Muscle of back (tissue), 11 donors: Measurements from ENCODE around the gene AFTPH. TPM values are rescaled to one million over a fixed set of nuclear protein-coding genes. Genes with fewer than 3 reads are reported as not detected.

Experiments used
- DNase-seq, 3 donors: peaks; one replicate each; pipeline versions ENCODE4 v3.0.0 to v3.0.0-alpha.2; 2013
- polyA plus RNA-seq, 10 donors: library from polyadenylated mRNA; unstranded; fragments of 120-200 nt; gene quantifications; one replicate each; pipeline ENCODE4 v1.2.1, GENCODE V29; 2013; ENCODE audit not compliant: insufficient read length in 10 of 10

Gene AFTPH
- polyA plus RNA-seq, 10 donors, result 15.3 to 25.4 (median 20.8) TPM

DNA sequence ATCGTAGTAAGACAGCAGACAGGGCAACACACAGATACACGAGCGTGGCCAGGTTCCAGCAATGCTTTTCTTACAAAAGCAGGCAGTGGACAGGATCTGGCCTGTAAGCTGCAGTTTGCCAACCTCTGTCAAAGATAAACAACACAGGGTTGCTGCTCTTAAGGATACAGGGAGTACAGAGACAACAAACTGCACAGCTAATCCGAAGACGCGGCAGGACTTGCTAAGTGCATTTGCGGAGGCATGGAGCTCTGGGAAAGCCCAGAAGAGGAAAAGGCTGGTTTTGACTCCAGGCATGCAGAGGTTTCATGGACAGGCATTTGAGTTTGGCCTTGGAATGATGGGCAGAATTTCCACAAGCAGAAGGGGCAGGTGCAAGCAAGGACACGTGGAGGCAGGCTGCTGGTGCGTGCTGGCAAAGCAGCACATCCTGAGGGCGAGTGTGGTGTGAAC lies 105.2 kb downstream of the AFTPH start:
- no peak for DNase-seq

DNA sequence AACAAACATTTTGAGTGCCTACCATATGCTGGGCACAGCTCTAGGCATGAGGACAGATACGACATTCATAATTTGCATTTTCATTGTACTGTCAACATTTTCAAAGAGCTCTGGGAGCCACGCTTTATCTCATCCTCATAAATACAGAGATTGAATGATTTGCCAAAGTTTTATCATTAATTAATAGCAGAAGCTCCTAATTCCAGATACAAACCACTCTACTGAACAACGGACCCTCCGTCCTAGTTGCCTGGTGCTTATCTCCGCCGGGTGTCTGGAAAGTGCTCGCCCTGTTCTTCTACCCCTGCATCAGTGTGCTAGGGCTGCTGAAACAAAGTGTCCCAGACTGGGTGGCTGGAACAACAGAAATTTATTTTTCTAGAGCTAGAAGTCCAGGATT lies 105.7 kb downstream of the AFTPH start:
- no peak for DNase-seq

DNA sequence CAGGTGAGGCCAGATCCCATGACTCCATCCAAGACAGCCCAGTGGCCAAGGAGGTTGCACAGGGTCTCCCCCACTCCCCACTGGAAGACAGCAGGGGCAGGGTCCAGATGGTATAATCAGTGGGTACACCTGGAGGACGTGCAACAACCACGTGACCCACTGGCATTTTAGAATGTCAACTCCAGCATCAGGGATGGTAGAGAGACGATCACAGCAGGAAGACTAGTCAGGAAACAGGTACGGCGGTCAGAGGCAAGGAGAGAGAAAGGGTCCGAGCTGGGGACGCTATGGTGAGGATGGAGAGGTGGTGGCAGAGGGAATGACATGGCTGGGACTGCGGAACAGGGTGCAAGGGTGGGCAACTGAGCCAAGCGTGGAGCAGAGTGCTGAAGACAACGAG lies 106.6 kb downstream of the AFTPH start:
- DNase-seq, result no peak

DNA sequence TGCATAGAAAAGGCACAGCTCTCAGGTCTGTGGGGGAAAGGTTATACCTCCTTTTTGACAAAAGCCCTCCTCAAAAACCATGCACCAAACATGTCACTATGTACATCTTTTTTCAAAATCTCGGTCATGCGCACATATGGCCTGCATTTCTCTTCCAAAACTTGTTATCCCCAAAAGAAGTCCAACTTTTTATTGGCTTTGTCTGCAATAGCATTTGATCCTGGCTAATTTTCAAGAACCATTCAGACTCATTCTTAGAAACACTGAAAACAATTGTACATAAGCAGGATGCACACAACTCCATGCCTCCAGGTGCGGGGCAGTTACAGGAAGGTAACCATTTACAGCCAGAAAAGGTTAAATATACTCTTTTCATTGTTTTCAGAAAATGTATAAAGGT lies 107.6 kb downstream of the AFTPH start:
- DNase-seq, result peak in 1 of 3 donors; percentile 53

DNA sequence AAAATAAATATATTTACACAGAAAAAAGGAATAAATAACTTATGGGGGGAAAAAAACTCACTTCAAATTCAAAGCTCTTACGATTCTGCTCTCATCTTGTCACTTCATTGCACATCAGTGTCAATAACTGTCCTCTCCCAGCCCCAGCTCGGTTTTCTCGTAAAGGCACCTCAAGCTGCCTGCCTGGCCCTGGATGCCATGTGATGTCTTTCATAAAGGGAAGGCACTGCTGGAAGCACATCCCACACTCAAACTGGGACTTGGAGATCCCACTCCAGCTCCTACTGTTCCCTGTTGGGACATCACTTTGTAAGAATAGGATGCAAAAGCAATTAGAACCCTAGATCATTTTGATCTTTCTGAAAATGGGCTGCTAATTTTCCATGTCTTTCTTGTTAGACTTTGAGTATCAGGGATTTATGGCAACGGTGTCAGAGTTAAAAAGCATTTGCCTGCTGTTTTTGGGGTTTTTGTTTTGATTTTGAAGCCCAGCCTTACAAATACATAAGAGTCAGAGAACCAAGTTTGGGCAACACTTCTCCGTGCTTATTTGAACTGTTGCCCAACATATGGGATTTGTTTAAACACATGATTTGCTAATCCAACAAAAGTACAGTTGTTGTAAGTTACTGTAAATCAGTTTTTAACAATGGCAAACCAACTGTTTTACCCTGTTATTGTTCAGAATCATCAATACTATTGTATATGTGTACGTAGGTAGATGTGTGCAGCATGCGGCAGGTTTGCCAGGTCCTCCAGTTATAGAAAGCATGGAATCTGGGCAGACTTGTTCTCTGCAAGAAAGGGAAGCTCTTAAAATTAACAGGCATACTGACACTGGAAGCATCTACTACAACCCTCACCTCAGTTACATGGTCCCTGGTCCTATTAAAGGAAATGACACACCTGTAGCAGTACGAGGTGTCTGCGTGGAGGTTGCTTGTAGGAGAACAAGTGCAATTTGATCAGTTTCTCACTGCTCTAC lies 109.0 kb downstream of the AFTPH start:
- DNase-seq, result peak in 2 of 3 donors; percentile 43 to 69

DNA sequence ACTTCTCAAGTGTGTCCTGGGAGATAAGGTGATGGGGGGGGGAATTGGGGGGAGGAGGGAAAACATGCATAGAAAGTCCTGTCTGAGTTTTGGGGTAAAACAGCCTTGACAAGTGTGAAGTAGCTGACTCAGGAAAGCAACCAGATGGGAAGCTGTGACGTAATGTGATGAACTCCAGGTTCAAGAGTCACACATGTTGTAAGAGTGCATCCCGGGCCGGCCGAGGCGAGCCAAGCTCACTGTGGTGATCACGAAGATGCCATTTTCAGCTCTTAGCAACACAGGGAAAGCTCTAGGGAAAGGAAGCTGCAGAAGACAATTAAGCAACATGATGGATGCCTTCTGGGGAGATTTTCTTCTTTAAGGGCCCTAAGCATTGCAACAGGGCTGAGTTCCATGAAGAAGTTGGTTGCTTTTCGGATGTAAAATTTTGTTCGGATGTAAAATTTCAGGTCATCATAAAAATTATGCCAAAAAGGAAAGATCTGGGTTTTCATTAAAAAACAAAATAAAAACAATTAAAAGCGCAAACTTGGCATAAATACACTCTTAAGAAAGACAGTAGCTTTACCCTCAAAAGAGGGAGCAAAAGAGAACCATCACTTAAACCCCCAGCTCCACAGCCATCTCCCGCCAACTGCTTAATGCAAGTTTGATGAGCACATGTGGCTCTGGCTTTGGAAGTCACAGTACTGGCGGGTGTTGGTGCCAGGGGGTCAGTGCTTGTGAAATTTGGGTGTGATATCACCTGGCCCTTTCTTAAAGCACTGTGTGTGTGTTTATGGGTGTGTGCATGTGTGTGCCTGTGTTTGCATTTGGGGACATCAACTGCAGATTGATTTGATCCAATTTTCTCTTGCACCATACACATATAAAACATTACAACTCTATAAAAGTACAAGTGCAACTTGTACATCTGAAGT lies 110.5 kb downstream of the AFTPH start:
- DNase-seq, result no peak

DNA sequence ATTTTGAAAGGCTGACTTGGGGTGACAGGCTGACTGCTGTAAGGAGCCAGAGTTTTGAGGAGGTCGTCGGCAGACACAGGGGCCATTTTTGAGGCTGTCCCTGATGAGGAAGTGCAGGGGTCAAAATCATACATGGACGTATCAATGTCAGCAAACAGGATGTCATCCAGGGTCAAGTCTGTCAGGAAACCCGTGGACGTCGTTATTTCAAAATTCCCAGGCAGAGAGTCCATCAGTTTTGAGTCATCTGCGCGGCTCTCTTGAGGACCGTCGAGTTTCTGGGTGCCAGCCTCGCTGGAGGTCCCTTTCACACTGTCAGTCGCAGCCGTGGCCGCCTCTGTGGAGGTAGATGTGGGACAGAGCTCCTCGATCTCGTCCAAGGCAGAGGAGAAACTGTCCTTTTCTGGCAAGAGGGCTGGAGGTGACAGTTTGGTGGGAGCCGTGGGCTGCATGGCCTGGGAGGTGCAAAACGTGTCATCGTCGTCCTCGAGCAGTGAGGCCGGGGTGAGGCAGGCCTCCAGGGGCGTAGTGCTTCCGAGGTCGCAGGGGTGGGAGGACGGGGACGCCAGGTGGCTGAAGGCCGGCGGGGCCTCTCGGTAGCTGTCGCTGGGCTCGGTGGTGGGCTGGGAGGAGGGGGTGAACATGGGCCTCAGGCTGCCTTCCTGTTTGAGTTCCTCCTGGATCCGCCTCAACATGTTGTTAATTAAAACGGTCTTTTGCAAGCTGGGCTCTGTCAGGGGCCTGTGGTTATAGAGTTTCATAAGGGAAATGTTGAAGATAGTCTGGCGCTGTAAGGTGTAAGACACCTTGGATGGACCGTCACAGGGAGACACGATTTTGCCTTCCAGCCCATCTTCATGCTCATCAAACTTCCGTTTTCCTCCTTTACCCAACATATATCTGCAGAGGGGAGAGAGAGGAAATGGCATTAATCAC lies 112.1 kb downstream of the AFTPH start:
- no peak for DNase-seq

DNA sequence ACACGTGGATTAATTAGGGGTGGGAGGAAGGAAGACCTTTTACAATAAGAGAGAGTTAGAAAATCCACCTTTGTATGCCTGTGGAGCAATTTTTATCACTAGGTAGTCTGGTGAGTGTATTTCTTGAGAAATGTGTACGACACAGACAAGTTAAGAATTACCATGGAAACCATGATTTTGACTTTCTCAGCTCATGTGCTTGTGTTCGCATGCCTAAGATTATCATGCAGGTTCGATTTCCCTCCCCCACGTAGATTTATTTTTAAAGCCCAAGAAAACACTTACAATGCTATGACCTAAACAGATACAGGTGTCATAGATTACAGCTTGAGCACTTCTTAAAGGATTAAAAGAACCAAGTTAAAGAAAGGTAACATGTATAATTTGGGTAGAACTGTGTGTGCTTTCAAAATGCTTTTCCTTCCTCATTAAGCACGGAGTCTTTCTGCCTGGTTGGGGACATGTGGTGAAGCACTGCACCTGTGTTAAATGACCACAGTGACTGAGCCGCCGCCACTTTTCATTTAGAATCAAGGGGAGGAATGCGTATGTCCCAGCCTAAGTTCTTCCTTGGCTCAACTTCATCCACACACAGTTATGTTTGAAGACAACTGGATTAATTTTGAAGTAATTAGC lies 113.0 kb downstream of the AFTPH start:
- DNase-seq, result no peak

DNA sequence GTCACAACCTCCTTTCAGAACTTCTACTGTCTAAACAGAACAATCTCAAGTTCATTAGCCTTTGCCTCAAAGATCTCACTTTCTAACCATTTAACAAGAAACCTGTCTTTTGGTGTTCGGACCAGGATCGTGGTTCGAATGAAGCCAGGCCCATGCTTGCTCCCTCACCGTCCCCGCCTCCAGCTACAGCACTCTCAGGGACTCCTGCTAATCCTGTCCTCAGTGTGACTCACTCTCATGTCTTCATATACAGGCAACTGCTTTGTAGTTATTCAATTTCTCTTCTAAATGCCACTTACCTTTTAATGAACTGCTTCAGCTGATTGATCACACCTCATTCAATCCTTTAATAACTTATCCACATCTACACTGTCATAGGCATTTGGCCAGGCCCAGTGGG lies 113.8 kb downstream of the AFTPH start:
- DNase-seq, result no peak

DNA sequence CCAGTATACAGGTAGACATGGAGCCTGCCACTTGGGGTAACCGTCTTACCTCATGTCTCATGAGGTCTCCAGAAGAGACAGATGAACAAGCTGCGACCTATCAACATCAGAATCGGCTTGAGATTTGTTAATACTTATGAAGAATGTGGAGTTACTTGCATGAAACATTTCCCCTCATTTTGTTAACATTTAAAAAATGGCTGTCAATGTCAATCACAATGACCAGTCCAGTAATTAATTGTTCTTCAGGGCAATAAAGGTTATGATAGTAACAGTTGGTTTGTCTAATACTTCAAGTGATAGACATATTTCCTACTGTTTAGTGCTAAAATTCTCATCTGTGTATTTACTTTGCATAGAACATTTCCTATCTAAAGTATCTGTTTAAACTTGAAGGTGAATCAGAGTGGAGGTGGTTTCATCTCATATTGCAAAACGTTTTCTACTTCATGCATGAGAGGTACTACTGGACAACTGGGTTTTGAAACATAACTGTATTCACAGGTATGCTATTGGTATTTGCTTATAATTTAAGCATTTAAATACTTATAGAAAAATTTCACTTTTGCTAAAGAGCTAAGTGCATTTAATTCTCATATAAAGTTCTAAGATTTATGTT lies 114.5 kb downstream of the AFTPH start:
- no peak for DNase-seq

DNA sequence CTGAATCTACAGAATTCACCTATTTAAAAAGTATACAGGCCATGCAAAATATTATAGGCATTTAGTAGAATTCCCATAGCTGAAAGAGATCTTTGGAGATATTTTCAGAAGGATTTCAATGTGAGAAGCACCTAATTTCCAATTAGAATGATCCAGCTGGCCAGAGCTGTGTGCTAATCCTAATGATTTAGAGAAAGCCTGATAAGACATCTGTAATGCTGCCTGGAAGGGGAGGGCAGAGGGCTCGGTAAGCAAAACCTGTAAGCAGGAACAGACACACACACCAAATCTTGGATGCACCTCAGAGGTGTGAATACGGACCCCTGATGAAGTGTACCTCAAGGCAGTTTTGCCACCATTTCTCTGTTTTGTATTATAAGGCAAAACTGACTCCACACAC lies 115.6 kb downstream of the AFTPH start:
- DNase-seq, result no peak

DNA sequence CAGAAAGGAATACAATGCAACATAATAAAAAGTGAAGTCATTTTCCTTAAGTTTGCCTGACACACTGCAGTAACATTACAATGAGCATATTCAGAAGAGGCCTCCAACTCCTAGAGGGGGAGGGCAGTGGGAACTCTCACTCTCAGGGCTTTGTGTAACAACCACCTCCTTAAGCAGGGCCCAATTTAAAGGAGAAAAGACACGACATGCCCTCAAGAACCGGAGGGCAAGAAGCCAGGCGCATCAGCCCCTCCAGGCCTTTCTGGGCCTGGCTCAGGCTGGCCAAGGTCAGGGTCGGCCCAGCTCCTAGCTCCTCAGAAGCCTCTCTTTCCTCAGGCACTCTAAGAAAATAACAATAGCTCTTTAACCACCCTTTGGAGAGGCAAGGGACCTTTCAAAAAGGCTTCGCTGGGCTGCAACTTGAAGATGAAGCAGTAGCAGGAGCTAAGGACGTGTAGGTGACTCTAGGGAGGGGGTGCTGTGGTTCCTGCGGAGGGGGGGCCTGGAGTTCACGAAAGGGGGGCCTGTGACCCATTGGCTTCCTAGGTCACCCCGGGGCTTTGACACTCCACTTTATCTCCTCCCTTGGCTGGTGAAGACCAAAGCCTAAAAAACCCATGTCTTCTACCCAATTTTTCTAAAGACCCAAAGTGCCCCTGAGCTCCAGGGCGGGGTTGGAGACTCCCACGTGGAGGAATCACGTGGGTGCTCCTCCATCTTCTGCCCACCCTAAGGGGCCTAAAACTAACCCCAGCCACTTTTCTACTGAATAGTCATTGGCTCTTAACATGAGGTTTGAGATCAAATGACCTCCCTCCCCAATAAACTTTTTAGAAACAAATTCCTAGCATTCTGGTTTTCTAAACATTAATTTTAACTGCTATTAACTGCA lies 116.3 kb downstream of the AFTPH start:
- no peak for DNase-seq

DNA sequence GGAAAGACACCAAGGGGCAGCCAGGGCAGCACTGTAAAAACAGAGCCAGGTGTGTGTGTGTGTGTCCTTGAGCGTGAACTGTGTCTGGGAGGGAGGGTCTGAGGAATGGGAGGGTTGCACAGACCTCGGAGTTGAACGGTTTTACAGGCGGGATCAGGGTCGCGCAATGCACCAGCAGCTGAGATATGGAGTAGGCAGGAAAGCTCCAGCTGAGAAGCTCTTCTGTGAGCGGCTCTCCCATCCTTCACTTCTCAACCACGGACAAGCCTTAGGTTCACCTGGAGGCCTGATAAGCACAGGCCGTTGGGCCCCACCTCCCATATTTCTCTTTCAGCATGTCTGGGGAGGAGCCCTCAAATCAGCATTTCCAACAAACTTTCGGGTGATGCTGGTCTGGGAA lies 117.5 kb downstream of the AFTPH start:
- no peak for DNase-seq

Other genes starting within 250 kb of the AFTPH start
- gene LGALSL, start 70.2 kb upstream of the AFTPH start, polyA plus RNA-seq, result 10 to 100 TPM; 21.3 to 27.4 (median 24.2) TPM
- 10 to 100 TPM; 21.9 to 34.0 (median 25.0) TPM for gene SERTAD2, start 129.6 kb downstream of the AFTPH start, polyA plus RNA-seq